Left forelimb (tissue), 1 donor: ENCODE measurements around the gene PARD3B.

Experiments used
- DNase-seq: peaks from one replicate; pipeline ENCODE4 v3.0.0-alpha.2; 2018; ENCODE audit warnings: low spot score

Gene PARD3B

DNA sequence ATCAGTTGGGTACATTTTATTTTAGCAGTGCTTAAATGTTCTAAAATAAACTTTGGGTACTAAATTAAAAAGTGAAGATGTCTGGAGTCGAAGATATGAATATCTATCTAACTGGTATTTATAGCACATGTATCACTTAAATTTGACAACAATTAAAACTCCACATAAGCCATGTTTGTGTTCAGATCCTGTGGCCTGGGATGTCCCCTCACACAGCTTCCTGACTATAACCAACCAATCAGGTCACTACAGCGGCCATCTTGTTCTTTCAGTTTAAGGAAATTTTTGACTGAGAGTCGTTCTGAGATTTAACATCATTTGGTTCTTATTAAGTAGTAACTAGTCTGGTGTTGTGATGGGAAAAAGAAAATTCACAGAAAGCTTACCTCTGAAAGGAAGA, 966.4 kb downstream of the PARD3B start:
- no peak for DNase-seq

- no peak for DNase-seq
Observed at GRCh38 chr2:205520311-205520710, 975.0 kb downstream of the PARD3B start.

GRCh38 chr2:205524656-205525055, 979.4 kb downstream of the PARD3B start:
- DNase-seq = no peak

GRCh38 chr2:205527801-205528200, 982.5 kb downstream of the PARD3B start:
- no peak for DNase-seq

DNA sequence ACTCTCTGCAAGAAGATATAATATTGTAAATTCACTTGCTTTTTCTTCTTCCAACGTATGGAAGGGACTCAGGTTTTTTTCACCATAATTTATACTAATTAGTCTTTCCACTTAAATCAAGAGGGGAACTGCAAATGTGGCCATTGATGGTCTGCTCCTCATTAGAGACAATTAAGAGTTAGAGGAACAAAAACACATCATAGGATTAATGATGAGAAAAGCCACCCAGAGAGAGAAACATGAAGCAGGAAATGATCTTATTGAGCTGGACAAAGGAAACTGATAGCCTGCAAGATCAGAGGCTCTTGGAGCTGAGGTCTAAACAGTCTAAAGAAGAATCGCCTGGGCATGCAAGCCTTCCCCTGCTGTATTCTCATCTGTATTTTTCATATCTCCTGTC, 985.8 kb downstream of the PARD3B start:
- DNase-seq = no peak

GRCh38 chr2:205531489-205532148, 986.3 kb downstream of the PARD3B start:
- DNase-seq = no peak

DNA sequence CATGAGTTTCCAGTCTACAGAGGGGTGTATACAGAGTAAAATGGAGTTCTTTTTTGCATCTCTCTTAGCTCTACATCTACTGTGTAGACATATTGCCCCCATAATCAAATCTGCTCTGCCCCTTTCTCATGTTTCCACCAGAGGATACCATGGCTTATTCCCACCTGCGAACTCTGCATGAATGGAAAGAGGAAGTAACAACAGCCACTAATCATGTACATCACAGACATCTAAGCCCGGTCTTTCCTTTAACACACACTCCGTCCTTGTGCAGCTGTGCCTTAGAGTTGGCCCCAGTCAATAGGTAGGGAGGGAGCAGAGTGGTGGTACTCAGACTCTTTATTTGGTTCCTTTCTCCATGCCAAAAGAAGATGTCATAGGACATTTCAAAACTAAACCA, 989.7 kb downstream of the PARD3B start:
- DNase-seq = no peak

- no peak for DNase-seq
Observed at GRCh38 chr2:205539603-205540002, 994.3 kb downstream of the PARD3B start.

GRCh38 chr2:205540036-205540435, 994.8 kb downstream of the PARD3B start:
- no peak for DNase-seq

DNA sequence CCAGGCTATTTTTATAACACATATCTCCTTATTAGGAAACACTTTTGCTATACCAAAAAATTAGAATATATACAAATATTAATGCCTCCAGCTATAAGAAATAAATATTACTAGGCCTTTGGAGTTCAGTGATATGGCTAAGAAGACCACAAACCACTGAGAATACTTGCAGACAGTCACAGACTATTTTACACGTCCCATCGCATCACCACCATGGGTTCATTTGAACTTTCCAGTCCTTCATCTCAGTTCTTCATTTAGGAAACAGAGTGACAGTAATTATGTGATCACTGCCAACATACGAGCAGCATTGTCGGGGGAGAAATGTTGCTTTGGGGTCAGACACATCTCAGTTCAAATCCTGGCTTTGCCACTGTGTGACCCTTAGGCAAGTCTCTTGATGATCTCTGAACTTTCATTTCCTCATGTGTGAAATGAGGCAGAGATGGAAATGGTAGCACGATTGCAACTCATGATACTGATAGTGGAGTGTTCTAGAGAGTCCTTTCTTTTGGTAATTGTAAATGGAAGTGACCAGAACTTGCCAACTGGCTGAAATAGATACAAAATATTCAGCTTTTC, 998.1 kb downstream of the PARD3B start:
- DNase-seq = no peak

- DNase-seq = no peak
Observed at GRCh38 chr2:205543937-205544702, 998.8 kb downstream of the PARD3B start.

- no peak for DNase-seq
Observed at GRCh38 chr2:205545971-205546816, 1000.9 kb downstream of the PARD3B start.

DNA sequence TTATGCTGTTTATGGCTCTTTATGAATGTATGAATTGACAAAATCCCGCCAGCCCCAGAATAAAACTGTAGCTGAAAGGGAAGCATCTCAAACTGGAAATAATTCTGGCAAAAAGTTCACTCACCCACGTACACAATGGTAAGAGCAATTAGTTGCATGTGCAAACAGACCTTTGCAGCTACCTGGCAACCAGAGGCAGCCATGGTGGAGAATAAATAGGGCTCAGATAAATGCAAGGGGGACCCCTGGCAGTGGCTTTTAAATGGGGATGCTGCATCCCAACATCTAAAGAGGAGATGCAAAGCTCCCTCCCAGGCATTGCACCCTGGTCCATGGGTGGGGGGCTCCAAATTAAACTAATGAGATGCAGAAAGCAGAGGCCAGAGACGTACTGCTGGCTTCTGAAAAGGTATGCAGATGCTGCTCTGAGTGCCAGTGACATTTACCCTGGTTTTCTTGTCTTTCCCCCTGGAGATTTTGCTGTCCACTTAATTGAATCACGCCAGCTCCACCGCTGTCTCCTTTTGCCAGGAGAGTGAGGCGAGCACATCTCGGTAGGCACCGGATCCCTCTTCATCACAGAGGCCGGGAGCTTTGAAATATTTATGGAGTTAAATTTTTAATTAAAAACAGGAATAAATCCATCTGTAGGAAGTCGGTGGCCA, 1010.4 kb downstream of the PARD3B start:
- no peak for DNase-seq

DNA sequence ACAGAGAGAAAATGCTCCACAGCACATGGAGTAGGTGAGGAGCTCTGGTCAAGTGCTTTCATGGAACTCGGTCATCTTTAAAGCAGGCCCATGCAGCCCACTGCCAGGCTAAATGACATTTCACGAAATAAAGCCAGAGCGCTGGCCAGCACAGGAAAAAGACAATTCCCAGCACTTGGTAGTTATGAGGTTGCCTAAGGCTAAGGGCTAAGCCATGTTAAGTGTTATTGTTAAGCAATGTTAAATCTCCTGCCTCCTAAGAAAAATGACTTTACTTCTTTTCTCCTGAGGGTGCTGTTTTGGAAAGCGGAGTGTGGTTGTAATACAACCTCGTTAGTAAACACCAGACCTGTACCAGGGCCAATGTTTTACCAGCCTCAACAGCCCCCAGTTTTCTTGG, 1011.1 kb downstream of the PARD3B start:
- no peak for DNase-seq

DNA sequence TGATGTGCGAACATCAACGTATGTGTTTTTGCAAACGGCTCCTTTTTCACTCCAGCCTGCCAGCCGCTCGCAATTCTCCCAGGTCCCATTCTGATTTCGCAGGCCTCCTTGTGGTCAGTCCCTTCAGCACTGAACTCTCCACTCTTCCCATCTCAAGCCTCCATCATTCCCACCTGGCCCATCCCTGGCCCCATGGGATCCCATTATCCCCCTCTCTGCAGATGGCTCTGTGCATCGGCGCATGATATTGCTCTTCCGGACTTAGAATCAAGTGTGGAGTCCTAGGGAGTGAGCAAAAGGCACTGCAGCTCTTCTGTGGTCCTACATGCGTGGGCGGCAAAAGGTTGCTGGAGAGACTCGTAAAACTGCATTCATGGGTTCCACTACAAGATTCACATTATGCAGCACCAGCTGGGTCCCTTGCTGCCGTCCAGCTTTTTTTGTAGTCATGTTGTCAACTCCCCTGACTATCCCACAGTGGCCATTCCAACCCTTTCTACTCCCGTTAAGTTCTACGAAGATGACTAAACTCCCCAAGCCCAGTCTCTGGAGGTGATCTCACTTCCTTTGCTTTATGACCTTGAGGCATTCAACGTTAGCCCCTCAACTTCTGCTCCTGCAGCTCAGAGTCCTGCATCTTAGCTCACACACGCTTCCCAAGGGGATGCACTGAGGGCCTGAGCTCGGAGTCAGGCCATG, 1011.7 kb downstream of the PARD3B start:
- no peak for DNase-seq

DNA sequence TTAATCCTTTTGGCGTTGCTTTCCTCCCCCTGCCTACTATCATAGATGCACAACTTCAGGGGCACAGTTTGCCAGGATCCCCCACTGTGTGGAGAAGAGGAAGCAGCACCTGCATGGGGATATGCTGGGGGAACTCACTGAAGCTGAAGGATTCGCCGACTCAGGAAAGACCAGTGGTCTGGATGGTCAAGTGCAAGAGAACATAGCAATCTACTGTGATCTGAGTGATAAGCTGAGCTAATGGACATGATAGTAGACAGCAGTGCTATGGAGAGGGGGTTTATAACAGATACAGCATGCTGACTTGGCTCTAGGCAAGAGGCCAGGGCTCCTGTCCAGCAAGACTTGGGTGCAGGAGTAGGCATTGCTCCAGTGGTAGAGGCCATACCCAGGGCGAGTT, 1012.6 kb downstream of the PARD3B start:
- DNase-seq = no peak

DNA sequence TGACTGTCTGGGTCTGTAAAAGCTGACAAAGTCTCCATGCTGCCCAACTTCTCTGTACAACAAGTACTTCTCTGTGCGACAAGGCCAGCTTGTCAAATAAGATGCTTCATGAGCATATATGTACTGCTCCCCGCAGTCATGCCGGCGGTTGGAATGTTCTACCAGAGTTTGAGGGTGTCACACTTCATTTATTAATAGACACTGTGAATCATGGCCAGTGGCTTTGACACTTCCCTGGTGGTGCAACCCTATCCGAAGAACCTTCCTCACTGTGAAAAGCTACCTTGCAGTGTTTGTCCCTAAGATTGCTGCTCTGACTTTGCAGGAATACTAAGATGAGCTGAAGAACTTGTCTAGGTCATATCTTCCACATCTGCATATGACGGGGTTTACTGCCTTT, 1016.2 kb downstream of the PARD3B start:
- DNase-seq = no peak

- DNase-seq = no peak
Observed at GRCh38 chr2:205563646-205564045, 1018.4 kb downstream of the PARD3B start.

GRCh38 chr2:205564346-205565141, 1019.3 kb downstream of the PARD3B start:
- DNase-seq = no peak

DNA sequence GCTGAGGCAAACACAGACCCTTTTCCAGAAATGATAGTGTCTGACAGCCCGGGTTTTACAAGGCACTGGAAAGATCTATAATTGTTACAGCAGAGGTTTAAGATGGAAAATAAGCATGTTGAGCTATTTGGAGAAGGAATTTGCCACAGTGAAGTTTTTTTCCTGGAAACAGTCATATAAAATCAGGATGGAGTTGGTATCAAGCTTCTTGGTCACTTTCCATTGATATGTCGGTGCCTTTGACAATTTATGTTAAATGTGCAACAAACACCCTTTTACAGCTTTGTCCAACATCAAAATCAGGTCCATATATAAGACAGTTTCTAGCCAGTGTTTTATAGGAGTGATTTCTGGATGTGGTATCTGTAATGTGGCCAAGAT, 1019.9 kb downstream of the PARD3B start:
- DNase-seq = no peak
